K562 (cell line): Measurements from ENCODE around the gene PLAAT5. TPM values are rescaled to one million over a fixed set of nuclear protein-coding genes. Genes with fewer than 3 reads are reported as not detected.

Experiments used
- ATAC-seq: fragments of 200-7000 bp; cut with Tn5 transposase; 3 replicates; pipeline ENCODE4 v1.9.1; 2020; ENCODE audit warnings: moderate library complexity
- BruUV-seq: library from RNA; stranded (reverse); fragments of 400-500 nt; replicated peaks from 2 replicates; lab custom pipeline; 2021; lab: Mats Ljungman, UMichigan
- CTCF ChIA-PET: fragments of 300-600 bp; formaldehyde crosslinking; extraction: SDS; loops from one replicate; lab custom pipeline; 2021; ENCODE audit warnings: low intra/inter-chr PET ratio; lab: Yijun Ruan, JAX
- POLR2A ChIA-PET: fragments of 300-600, 350-650 bp; sonication (Branson Sonifier 250); formaldehyde crosslinking; extraction: SDS; loops from one replicate; lab custom pipeline; 2021; ENCODE audit warnings: antibody characterized with exemption, inconsistent platforms; lab: Yijun Ruan, JAX
- DNase-seq, 4 experiments: peaks; one replicate each; pipeline versions ENCODE4 v3.0.0 to v3.0.0-alpha.2; 2011 to 2018; ENCODE audit warnings: low spot score in 3 of 4, mixed read lengths in 3 of 4; ENCODE audit errors: extremely low read depth in 1 of 4
- FAIRE-seq: peaks from 2 replicates; lab custom pipeline; 2011; peaks lifted over from hg19 to GRCh38; lab: Jason Lieb, UNC
- H2AFZ ChIP-seq: 2 replicates; pipeline ENCODE4 v1.6.0; 2011; ENCODE audit warnings: low read depth, low read length, control low read depth, inconsistent platforms
- H3K27ac ChIP-seq: fragments of 200-600 bp; 3 replicates; pipeline ENCODE4 v1.8.0; 2011; ENCODE audit warnings: low read depth, mild to moderate bottlenecking, control low read depth, inconsistent platforms, low read length, moderate library complexity, mixed read lengths; ENCODE audit errors: extremely low read depth
- H3K27me3 ChIP-seq, 2 experiments: fragments of 300-600 bp in 1 of 2; 2 replicates in 1 of 2; 3 replicates in 1 of 2; pipeline versions ENCODE4 v1.6.0 to v1.8.0; 2011; ENCODE audit warnings: inconsistent platforms in 2 of 2, low read length in 2 of 2, mild to moderate bottlenecking in 1 of 2, mixed read lengths in 1 of 2, moderate library complexity in 1 of 2; ENCODE audit not compliant: control insufficient read depth in 2 of 2, insufficient read depth in 2 of 2
- H3K36me3 ChIP-seq: fragments of 300-600 bp; 3 replicates; pipeline ENCODE4 v1.8.0; 2011; ENCODE audit warnings: mild to moderate bottlenecking, low read length, inconsistent platforms; ENCODE audit not compliant: control insufficient read depth, insufficient read depth
- H3K4me1 ChIP-seq, 2 experiments: fragments of 200-600 bp in 1 of 2; replicated peaks in 1 of 2; 2 replicates in 1 of 2; 3 replicates in 1 of 2; pipeline versions ENCODE4 v1.5.1 to v1.8.0; 2011; ENCODE audit warnings: inconsistent platforms in 2 of 2, low read length in 2 of 2, mild to moderate bottlenecking in 1 of 2, mixed read lengths in 1 of 2, moderate library complexity in 1 of 2; ENCODE audit not compliant: control insufficient read depth in 2 of 2, insufficient read depth in 2 of 2
- H3K4me2 ChIP-seq: 2 replicates; pipeline ENCODE4 v1.6.1; 2011; ENCODE audit warnings: low read length, control low read depth, inconsistent platforms, mixed read lengths; ENCODE audit not compliant: insufficient read depth
- H3K4me3 ChIP-seq: fragments of 200-600 bp; sonication (generic), shearing (Covaris generic); 2 replicates; pipeline ENCODE4 v1.5.1; 2016; ENCODE audit warnings: control low read depth, inconsistent platforms
- H3K79me2 ChIP-seq: fragments of 200-600 bp; 3 replicates; pipeline ENCODE4 v1.8.0; 2011; ENCODE audit warnings: low read length, inconsistent platforms; ENCODE audit not compliant: control insufficient read depth, insufficient read depth
- H3K9ac ChIP-seq, 2 experiments: 2 replicates each; pipeline versions ENCODE4 v1.6.0 to v1.6.1; 2011; ENCODE audit warnings: low read depth in 2 of 2, low read length in 2 of 2, control low read depth in 1 of 2, inconsistent platforms in 1 of 2, mild to moderate bottlenecking in 1 of 2, mixed read lengths in 1 of 2; ENCODE audit not compliant: insufficient read depth in 1 of 2
- H3K9me1 ChIP-seq: one replicate; pipeline ENCODE4 v1.6.0; 2011; ENCODE audit warnings: inconsistent platforms, mild to moderate bottlenecking, low read length, moderate library complexity; ENCODE audit not compliant: control insufficient read depth, insufficient read depth
- H3K9me3 ChIP-seq: replicated peaks from 2 replicates; pipeline ENCODE4 v1.5.1; 2011; ENCODE audit warnings: low read depth, low read length, inconsistent platforms; ENCODE audit not compliant: control insufficient read depth, insufficient read depth
- H4K20me1 ChIP-seq: replicated peaks from 2 replicates; pipeline ENCODE4 v1.6.1; 2011; ENCODE audit warnings: low read length, inconsistent platforms, mixed read lengths; ENCODE audit not compliant: control insufficient read depth, insufficient read depth
- CTBP1 ChIP-seq: fragments of 450-650 bp; IDR thresholded peaks from 2 replicates; pipeline ENCODE4 v1.6.1; 2016; ENCODE audit warnings: borderline replicate concordance
- EP400 ChIP-seq: fragments of 450-650 bp; IDR thresholded peaks from 2 replicates; pipeline ENCODE4 v1.6.1; 2017; ENCODE audit warnings: antibody characterized with exemption, mild to moderate bottlenecking, moderate library complexity
- MAFK ChIP-seq: IDR thresholded peaks from 2 replicates; pipeline ENCODE4 v1.6.1; 2011; ENCODE audit warnings: low read length, improper control_type of control experiment
- RAD21 ChIP-seq, 2 experiments: fragments of 250-450 bp in 1 of 2; fragments of 450-650 bp in 1 of 2; sonication (Bioruptor Pico) in 1 of 2; formaldehyde crosslinking in 1 of 2; IDR thresholded peaks in 1 of 2; conservative IDR thresholded peaks in 1 of 2; 2 replicates each; pipeline versions ENCODE4 v1.4.0 to v1.8.0; 2020 to 2022; ENCODE audit warnings: mild to moderate bottlenecking in 2 of 2, moderate library complexity in 1 of 2
- TARDBP ChIP-seq: fragments of 450-650 bp; IDR thresholded peaks from 2 replicates; pipeline ENCODE4 v1.6.1; 2016
- ZNF316 ChIP-seq: fragments of 450-650 bp; IDR thresholded peaks from 2 replicates; pipeline ENCODE4 v1.6.1; 2016
- ZNF318 ChIP-seq, 2 experiments: fragments of 450-650 bp; IDR thresholded peaks; 2 replicates each; pipeline ENCODE4 v1.6.1; 2016; ENCODE audit warnings: mild to moderate bottlenecking in 2 of 2, borderline replicate concordance in 1 of 2, low read depth in 1 of 2, moderate library complexity in 1 of 2
- ZNF592 ChIP-seq: fragments of 450-650 bp; IDR thresholded peaks from 2 replicates; pipeline ENCODE4 v1.6.1; 2017; ENCODE audit warnings: antibody characterized with exemption, mild to moderate bottlenecking
- WGBS: fragments of 100-300 bp; shearing (Covaris generic); methylation state at CpG from one replicate; pipeline ENCODE4 v1.1.6; 2016; ENCODE audit warnings: low coverage, mixed read lengths; ENCODE audit not compliant: insufficient coverage; ENCODE audit errors: missing lambda C conversion rate; 5-methylcytosine and 5-hydroxymethylcytosine counted together
- in situ Hi-C: fragments of 300-500 bp; cut with MboI; formaldehyde crosslinking; loops from 4 replicates; pipeline ENCODE4 v1.15.0; 2018; ENCODE audit warnings: inconsistent platforms, mixed read lengths
- intact Hi-C: fragments of 100-400 bp; cut with micrococcal nuclease; formaldehyde crosslinking; loops from 2 replicates; pipeline ENCODE4 v1.14.2; 2022
- polyA plus RNA-seq, 8 experiments: library from polyadenylated mRNA; depleted of rRNA in 4 of 8; stranded (reverse) in 5 of 8; unstranded in 3 of 8; fragments of >200 nt; fragmentation: Nextera tagmentation in 2 of 8; fragmentation: Illumina TruSeq in 1 of 8; extraction: Ambion mirVana in 2 of 8; extraction: Trizol in 1 of 8; gene quantifications; 2 replicates each; pipeline versions ENCODE4 v1.2.1 to v1.2.3, GENCODE V29; 2011 to 2014; ENCODE audit warnings: inconsistent platforms in 1 of 8, missing spikeins in 1 of 8
- total RNA-seq, 7 experiments: library from RNA; depleted of rRNA in 6 of 7; stranded (reverse); fragments of >200 nt in 6 of 7; fragmentation: Illumina TruSeq in 2 of 7; extraction: Trizol in 2 of 7; gene quantifications; 2 replicates each; pipeline versions ENCODE4 v1.2.1 to v1.2.3, GENCODE V29; 2011 to 2021; ENCODE audit warnings: low replicate concordance in 1 of 7

The PLAAT5 gene
- total and polyA plus RNA-seq, 9 of the 15 experiments (the other 6 are each of a cell fraction or from before 2014, with no cell fraction given) = not detected

- ChIA-PET POLR2A (interaction anchor here (0.5 to 1.3 kb wide), 5 partner anchors 10 to 295 kb away, joined by 3 to 7 read pairs (median 3); no protein-coding TSS in a partner anchor), CTCF (no interaction called here)
- peak; percentile 65 for FAIRE-seq
- intact Hi-C loops (no loop called here), in situ Hi-C loops (no loop called here)
- no peaks in the 10 kb centered on the region for H4K20me1 ChIP-seq
- 55% methylated on average over 10 of the region's 10 CpGs for WGBS
- H3K9me3 ChIP-seq = no peaks in the 10 kb centered on the region
- H3K4me1 ChIP-seq = peaks cover 27 to 54% of the 10 kb centered on the region in 2 experiments
- H3K79me2 ChIP-seq = no peaks in the 10 kb centered on the region
- H3K9ac ChIP-seq = peak within 1 kb of the TSS; percentile 40 to 80; a peak in 3 of 4 replicates
- H2AFZ ChIP-seq = peak within 1 kb of the TSS; percentile 83
- no peaks in the 10 kb centered on the region for H3K27me3 ChIP-seq
- H3K9me1 ChIP-seq = no peaks in the 10 kb centered on the region
- DNase-seq = peak in 2 of 4 experiments; percentile 35 to 45
- peak within 1 kb of the TSS; percentile 23; the same call in 1 of the 3 replicates for H3K27ac ChIP-seq
- H3K4me2 ChIP-seq = peak within 1 kb of the TSS; percentile 61
- BruUV-seq = no TSS peak
- no peaks in the 10 kb centered on the region for H3K36me3 ChIP-seq
- no peak within 1 kb of the TSS for H3K4me3 ChIP-seq
- ATAC-seq = peak; percentile 55
- TF ChIP-seq MAFK (0 out of 2 replicates have a peak, but pooled peaks have one; percentile 5), ZNF316 (peak; percentile 18; the same call in 1 of the 2 replicates), ZNF318 (IDR thresholded peaks at IDR 0.05; ENCODE audit: borderline replicate concordance in 1 of 2, low read depth in 1 of 2) (peak in 1 of 2 experiments; percentile 65; a peak in 1 of 4 replicates), TARDBP (0 out of 2 replicates have a peak, but pooled peaks have one; percentile 31), RAD21 (CRISPR knock-in tag; conservative IDR thresholded peaks at IDR 0.05 in 1 of 2, IDR thresholded peaks at IDR 0.05 in 1 of 2) (peak in 1 of 2 experiments; percentile 19; a peak in 1 of 4 replicates), ZNF592 (0 out of 2 replicates have a peak, but pooled peaks have one; percentile 7), CTBP1 (peak; percentile 27; the same call in 1 of the 2 replicates), EP400 (no peak)
These were observed 45.8 kb upstream of the PLAAT5 start, which contains the start of gene PLAAT4 for GRCh38 chr11:63536669-63537292. Gene PLAAT4 (plus strand): TSS chr11:63536808. CDS start chr11:63536869, 61 bp downstream.
